Glutamatergic neuron (in vitro differentiated cells): ENCODE data around the gene CDYL2. TPM values are rescaled to one million over a fixed set of nuclear protein-coding genes. Genes with fewer than 3 reads are reported as not detected.

Experiments used
- DNase-seq: peaks from one replicate; pipeline ENCODE4 v3.0.0; 2022
- H3K27ac Mint-ChIP-seq: one replicate; pipeline ENCODE4 v1.8.0; 2020; ENCODE audit warnings: mild to moderate bottlenecking, mixed read lengths, inconsistent platforms; ENCODE audit not compliant: unreplicated experiment
- H3K27me3 Mint-ChIP-seq: one replicate; pipeline ENCODE4 v1.8.0; 2020; ENCODE audit warnings: mild to moderate bottlenecking, moderate library complexity, mixed read lengths, inconsistent platforms; ENCODE audit not compliant: unreplicated experiment
- H3K36me3 Mint-ChIP-seq: one replicate; pipeline ENCODE4 v1.8.0; 2020; ENCODE audit warnings: mild to moderate bottlenecking, mixed read lengths, inconsistent platforms; ENCODE audit not compliant: unreplicated experiment
- H3K4me1 Mint-ChIP-seq: one replicate; pipeline ENCODE4 v1.8.0; 2020; ENCODE audit warnings: mild to moderate bottlenecking, low read depth, mixed read lengths, inconsistent platforms; ENCODE audit not compliant: unreplicated experiment
- H3K4me3 Mint-ChIP-seq: one replicate; pipeline ENCODE4 v1.8.0; 2020; ENCODE audit warnings: mild to moderate bottlenecking, mixed read lengths, inconsistent platforms; ENCODE audit not compliant: unreplicated experiment
- H3K9me3 Mint-ChIP-seq: one replicate; pipeline ENCODE4 v1.8.0; 2020; ENCODE audit warnings: mild to moderate bottlenecking, moderate library complexity, mixed read lengths, inconsistent platforms; ENCODE audit not compliant: unreplicated experiment
- total RNA-seq: library from RNA; stranded (reverse); fragmentation: NEBNext Ultra II Directional; extraction: Animal tissue kit (Norgen Biotek cat#: 25700); gene quantifications from one replicate; pipeline ENCODE4 v1.2.1, GENCODE V29; 2021; ENCODE audit not compliant: unreplicated experiment
- TF ChIP-seq, protein P1 (sequence below): fragments of 200-600 bp; sonication (generic); IDR thresholded peaks from one replicate; pipeline ENCODE4 v1.5.0; 2021; ENCODE audit not compliant: partially characterized antibody, unreplicated experiment

The CDYL2 gene
- total RNA-seq, 1 donor from 2014 or later, result 30.5 TPM

- Mint-ChIP-seq H3K27ac (no peak overlapping the region), H3K9me3 (peaks cover 4% of the 10 kb centered on the region), H3K4me1 (peaks cover 9% of the 10 kb centered on the region), H3K36me3 (peaks cover 10% of the 10 kb centered on the region), H3K4me3 (no peak overlapping the region), H3K27me3 (peaks cover 6% of the 10 kb centered on the region)
- no peak for DNase-seq
- TF ChIP-seq, protein P1, sequence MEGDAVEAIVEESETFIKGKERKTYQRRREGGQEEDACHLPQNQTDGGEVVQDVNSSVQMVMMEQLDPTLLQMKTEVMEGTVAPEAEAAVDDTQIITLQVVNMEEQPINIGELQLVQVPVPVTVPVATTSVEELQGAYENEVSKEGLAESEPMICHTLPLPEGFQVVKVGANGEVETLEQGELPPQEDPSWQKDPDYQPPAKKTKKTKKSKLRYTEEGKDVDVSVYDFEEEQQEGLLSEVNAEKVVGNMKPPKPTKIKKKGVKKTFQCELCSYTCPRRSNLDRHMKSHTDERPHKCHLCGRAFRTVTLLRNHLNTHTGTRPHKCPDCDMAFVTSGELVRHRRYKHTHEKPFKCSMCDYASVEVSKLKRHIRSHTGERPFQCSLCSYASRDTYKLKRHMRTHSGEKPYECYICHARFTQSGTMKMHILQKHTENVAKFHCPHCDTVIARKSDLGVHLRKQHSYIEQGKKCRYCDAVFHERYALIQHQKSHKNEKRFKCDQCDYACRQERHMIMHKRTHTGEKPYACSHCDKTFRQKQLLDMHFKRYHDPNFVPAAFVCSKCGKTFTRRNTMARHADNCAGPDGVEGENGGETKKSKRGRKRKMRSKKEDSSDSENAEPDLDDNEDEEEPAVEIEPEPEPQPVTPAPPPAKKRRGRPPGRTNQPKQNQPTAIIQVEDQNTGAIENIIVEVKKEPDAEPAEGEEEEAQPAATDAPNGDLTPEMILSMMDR, result no peak
Measured at GRCh38 chr16:80607204-80607603, 197.2 kb downstream of the CDYL2 start.

DNA sequence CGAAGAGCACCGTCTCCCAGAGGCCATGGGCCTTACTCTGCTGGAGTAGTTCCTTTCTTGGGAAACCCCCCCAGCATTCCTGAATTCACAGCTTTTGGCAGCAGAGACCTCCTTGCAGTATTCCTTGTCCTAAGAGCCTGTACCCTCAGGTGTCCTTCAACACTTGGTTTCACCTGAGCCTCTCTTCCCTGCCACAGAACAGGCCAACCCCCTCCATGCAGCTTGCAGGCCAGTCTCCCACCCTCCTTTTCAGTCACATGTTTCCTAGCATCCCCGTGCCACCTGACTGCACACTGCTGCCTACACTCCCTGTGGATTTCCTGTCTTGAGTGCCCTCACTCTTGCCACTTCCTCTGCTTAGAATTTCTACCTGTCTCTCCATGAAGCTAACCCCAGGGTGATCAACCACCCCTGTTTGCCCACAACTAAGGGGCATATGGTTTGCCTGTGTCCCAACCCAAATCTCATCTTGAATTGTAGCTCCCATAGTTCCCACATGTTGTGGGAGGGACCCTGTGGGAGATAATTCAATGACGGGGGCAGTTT lies 198.1 kb downstream of the CDYL2 start:
- Mint-ChIP-seq H3K4me1 (peaks cover 9% of the 10 kb centered on the region), H3K27me3 (peaks cover 6% of the 10 kb centered on the region), H3K9me3 (peaks cover 4% of the 10 kb centered on the region), H3K27ac (no peak overlapping the region), H3K4me3 (no peak overlapping the region), H3K36me3 (peaks cover 10% of the 10 kb centered on the region)
- TF ChIP-seq, protein P1, result no peak
- DNase-seq, result no peak

DNA sequence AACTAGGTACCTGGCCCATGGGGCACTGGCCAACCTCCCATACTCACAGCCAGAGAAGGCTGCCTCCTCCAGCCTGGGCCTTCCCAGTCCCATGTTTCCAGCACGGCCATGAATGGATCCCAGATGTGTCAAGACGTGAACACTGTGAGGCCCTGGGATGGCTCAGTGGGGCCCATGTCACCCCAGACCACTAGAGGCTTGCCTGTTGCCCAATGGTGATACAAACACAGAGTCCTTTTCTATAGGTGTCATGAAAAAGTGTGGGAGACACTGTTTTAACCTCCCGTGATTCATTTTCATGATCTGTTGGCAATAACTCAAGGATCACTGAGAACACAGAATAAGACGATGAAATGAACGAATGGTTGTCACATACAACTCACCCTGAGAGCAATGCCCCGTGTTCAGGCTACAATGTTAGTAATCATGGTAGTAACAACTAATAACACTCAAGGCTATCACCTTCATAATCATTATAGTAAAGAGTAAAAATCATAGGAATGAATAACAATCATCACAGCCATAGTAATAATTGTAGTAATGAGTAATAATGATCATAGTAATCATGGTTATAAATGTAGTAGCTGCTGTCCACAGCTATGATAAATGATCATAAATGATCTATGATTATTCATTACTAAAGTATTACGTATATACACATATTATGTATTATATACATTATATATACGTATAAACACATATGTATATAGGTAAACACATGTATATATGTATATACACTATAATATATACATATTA lies 199.6 kb downstream of the CDYL2 start:
- Mint-ChIP-seq H3K4me1 (peaks cover 9% of the 10 kb centered on the region), H3K9me3 (peaks cover 4% of the 10 kb centered on the region), H3K27me3 (peaks cover 4% of the 10 kb centered on the region), H3K36me3 (peaks cover 10% of the 10 kb centered on the region), H3K27ac (no peak overlapping the region), H3K4me3 (no peak overlapping the region)
- no peak for DNase-seq
- TF ChIP-seq, protein P1, result no peak

DNA sequence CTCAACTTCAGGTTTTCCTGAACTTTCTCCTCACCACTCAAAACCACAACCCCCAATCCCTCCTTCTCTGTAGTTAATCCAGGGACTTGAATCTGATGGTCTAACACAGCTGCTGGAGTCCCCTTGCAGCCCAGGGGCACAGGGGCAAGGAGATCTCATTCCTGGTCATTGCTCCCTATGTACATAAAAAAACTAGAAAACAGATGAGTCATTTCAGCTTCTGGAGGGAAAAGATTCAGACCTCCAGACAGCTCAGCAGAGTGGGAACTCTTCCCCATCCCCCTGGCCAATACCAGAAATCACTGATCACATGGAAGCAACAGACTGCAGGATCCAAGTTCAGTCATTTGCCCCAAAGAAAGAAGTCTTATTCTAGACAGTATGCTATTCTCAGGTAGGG lies 201.5 kb downstream of the CDYL2 start:
- H3K27me3 Mint-ChIP-seq, result peaks cover 2% of the 10 kb centered on the region
- TF ChIP-seq, protein P1, result no peak
- no peak for DNase-seq
- H3K4me1 Mint-ChIP-seq, result no peaks in the 10 kb centered on the region
- no peak overlapping the region for H3K27ac Mint-ChIP-seq
- H3K36me3 Mint-ChIP-seq, result peaks cover 10% of the 10 kb centered on the region
- H3K4me3 Mint-ChIP-seq, result no peak overlapping the region
- peaks cover 4% of the 10 kb centered on the region for H3K9me3 Mint-ChIP-seq

DNA sequence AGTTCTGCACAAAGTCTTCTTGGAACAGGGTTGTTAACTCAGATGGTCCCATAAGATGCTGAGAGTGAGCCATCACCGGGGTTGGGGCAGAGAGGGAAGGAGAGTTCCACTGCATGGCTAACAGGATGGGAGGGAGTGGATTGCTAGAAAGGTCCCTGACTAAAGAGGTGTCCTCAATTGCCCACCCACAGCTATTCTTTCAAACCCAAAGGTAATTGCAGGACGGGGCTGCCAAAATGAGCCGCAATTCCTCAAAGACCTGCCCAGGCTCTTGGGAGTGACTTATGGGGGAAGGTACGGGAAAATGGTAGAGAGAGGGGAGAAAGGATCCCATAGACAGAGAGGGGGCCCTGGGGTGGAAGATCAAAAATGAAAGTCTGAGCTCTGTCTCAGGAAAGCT lies 203.2 kb downstream of the CDYL2 start:
- H3K4me1 Mint-ChIP-seq, result no peaks in the 10 kb centered on the region
- TF ChIP-seq, protein P1, result no peak
- no peak overlapping the region for H3K27ac Mint-ChIP-seq
- DNase-seq, result no peak
- peaks cover 9% of the 10 kb centered on the region for H3K36me3 Mint-ChIP-seq
- H3K4me3 Mint-ChIP-seq, result no peak overlapping the region
- peaks cover under 1% of the 10 kb centered on the region for H3K9me3 Mint-ChIP-seq
- H3K27me3 Mint-ChIP-seq, result peaks cover 2% of the 10 kb centered on the region
